HepG2 (cell line): ENCODE results near the gene TATDN3.

Experiments used
- EZH2 ChIP-seq: conservative IDR thresholded peaks from 2 replicates; pipeline ENCODE4 v1.6.1; 2012; ENCODE audit warnings: mild to moderate bottlenecking, low read depth, low read length, moderate library complexity
- FOXA3 ChIP-seq: IDR thresholded peaks from 2 replicates; pipeline ENCODE4 v1.6.1; 2016; ENCODE audit warnings: missing genetic modification reagents, missing compliant biosample characterization
- POLR2A ChIP-seq, 2 experiments: IDR thresholded peaks; 2 replicates each; pipeline ENCODE4 v1.6.1; 2011; ENCODE audit warnings: low read depth in 2 of 2, low read length in 2 of 2, mild to moderate bottlenecking in 1 of 2, moderate library complexity in 1 of 2; ENCODE audit not compliant: insufficient read depth in 1 of 2
- SMARCE1 ChIP-seq: fragments of 450-650 bp; IDR thresholded peaks from 2 replicates; pipeline ENCODE4 v1.6.1; 2017; ENCODE audit warnings: borderline replicate concordance
- TCF12 ChIP-seq, 2 experiments: fragments of 450-650 bp in 1 of 2; sonication (generic) in 1 of 2; formaldehyde crosslinking in 1 of 2; IDR thresholded peaks; 2 replicates each; pipeline versions ENCODE4 v1.6.1 to v1.8.0; 2017 to 2022; ENCODE audit warnings: antibody characterized with exemption in 1 of 2, mild to moderate bottlenecking in 1 of 2, missing genetic modification reagents in 1 of 2, moderate library complexity in 1 of 2
- ZNF282 ChIP-seq: fragments of 450-650 bp; IDR thresholded peaks from 2 replicates; pipeline ENCODE4 v1.6.1; 2018; ENCODE audit not compliant: partially characterized antibody
- ZNF326 ChIP-seq: sonication (generic); formaldehyde crosslinking; IDR thresholded peaks from 2 replicates; pipeline ENCODE4 v1.4.0; 2020; ENCODE audit warnings: missing genetic modification reagents, borderline replicate concordance
- ZNF329 ChIP-seq: sonication (generic); formaldehyde crosslinking; IDR thresholded peaks from 2 replicates; pipeline ENCODE4 v1.9.0; 2021; ENCODE audit warnings: low read depth, mild to moderate bottlenecking, missing genetic modification reagents
- ZNF512B ChIP-seq: sonication (generic); formaldehyde crosslinking; IDR thresholded peaks from 2 replicates; pipeline ENCODE4 v1.5.1; 2020; ENCODE audit warnings: missing genetic modification reagents, mild to moderate bottlenecking, borderline replicate concordance
- ZSCAN9 ChIP-seq: IDR thresholded peaks from 2 replicates; pipeline ENCODE4 v1.6.1; 2016; ENCODE audit warnings: borderline replicate concordance
- TF ChIP-seq, protein P1 (sequence below): sonication (generic); formaldehyde crosslinking; IDR thresholded peaks from 2 replicates; pipeline ENCODE4 v1.5.0; 2020; ENCODE audit warnings: missing genetic modification reagents

- no peak for TF ChIP-seq ZNF326 (CRISPR knock-in tag)
- no peak for TF ChIP-seq TCF12 (IDR thresholded peaks at IDR 0.05)
- TF ChIP-seq TCF12 (CRISPR knock-in tag; IDR thresholded peaks at IDR 0.05) = no peak
- no peak for TF ChIP-seq ZSCAN9 (CRISPR knock-in tag)
- TF ChIP-seq ZNF329 = no peak
- TF ChIP-seq, protein P1, sequence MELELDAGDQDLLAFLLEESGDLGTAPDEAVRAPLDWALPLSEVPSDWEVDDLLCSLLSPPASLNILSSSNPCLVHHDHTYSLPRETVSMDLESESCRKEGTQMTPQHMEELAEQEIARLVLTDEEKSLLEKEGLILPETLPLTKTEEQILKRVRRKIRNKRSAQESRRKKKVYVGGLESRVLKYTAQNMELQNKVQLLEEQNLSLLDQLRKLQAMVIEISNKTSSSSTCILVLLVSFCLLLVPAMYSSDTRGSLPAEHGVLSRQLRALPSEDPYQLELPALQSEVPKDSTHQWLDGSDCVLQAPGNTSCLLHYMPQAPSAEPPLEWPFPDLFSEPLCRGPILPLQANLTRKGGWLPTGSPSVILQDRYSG (CRISPR knock-in tag) = no peak
- peak; percentile 34; the same call in 1 of the 2 replicates for TF ChIP-seq FOXA3 (CRISPR knock-in tag)
- TF ChIP-seq EZH2 = no peak
- no peak for TF ChIP-seq ZNF282
- peak; percentile 56 to 93 for TF ChIP-seq POLR2A (IDR thresholded peaks at IDR 0.05; ENCODE audit: insufficient read depth in 1 of 2, low read depth in 2 of 2, low read length in 2 of 2)
- TF ChIP-seq ZNF512B (CRISPR knock-in tag) = no peak
- TF ChIP-seq SMARCE1 = no peak
Observed at GRCh38 chr1:212857992-212858460, 66.3 kb downstream of the TATDN3 start, which contains the start of gene FLVCR1.
